HG02840 (cell line): ENCODE results near the gene COMTD1.
"Not testable (repeated sequence)": the region's sequence is repeated elsewhere in the genome, so short reads cannot be mapped to it uniquely, and the experiment has no call there.

ENCODE experiments used
- ATAC-seq: cut with Tn5 transposase; IDR thresholded peaks from one replicate; pipeline ENCODE4 v1.9.1; 2021; ENCODE audit warnings: mild to moderate bottlenecking, moderate library complexity, moderate number of reproducible peaks; ENCODE audit not compliant: unreplicated experiment, low FRiP score

Gene COMTD1

GRCh38 chr10:75199949-75200348, 35.8 kb downstream of the COMTD1 start:
- ATAC-seq = not testable (repeated sequence)

DNA sequence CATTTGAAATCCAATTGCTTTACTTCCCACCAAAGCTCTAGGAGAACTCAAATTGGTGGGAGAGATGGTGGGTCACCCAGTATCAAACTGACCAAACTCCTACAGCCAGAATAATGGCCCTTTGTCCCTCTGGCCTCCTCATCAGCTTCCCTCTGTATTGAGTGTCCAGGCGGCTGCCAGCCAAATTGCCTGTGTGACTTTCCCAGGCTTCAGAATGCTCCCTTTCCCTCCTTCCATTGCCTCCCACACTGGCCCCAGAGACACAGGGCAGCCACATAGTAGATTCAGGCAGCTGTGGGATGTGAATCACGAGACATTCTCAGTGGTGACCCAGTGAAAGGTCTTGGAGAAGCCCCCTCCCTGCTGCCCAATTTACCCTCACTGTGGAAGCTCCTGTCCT, 37.9 kb downstream of the COMTD1 start:
- ATAC-seq = no peak

GRCh38 chr10:75197066-75197465, 38.7 kb downstream of the COMTD1 start:
- ATAC-seq = no peak

DNA sequence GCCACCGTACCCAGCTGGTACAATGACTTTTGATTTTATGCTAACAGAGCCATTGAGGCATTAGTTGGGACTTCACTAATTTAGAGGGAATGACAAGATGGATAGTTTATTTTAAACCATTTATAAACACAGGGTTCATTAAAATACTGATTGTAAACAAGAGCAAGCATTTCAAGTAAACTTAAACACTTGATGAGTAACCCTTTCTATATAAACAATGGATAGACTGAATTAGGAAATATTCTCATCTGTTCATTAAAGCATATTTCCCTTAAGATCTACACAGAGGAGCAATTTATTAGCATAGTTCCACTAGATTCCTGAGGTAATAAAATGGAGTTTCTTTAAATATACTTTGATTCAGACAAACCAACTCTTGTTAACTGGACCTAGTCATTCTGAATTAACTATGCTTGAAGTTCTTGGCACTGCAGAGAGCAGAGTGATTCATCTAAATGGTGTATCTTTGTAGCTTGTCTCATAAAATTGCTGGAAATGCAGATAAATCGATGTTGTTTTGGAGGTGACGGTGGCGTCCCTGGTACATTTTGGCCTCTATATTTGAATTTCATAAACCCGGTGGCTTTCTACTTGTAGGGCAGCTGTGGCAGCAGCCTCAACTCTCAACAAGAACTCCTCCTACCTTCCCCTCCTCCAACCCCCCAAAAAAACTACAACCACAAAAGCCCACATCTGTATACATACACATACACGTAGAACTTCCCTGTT, 40.6 kb downstream of the COMTD1 start:
- ATAC-seq = no peak

DNA sequence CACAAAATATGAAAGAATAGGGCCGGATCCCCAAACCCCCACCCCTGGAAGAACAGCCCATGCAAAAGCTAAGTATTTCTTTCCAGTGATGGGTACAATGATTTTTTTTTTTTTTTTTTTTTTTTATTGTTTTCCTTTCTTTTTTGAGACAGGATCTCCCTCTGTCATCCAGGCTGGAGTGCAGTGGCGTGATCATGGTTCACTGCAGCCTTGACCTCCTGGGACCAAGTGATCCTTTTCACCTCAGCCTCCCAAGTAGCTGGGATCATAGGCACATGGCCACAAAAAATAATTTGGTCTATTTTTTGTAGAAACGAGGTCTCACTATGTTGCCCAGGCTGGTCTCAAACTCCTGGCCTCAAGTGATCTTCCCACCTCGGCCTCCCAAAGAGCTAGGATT, 41.1 kb downstream of the COMTD1 start:
- not testable (repeated sequence) for ATAC-seq

GRCh38 chr10:75191821-75192568, 43.8 kb downstream of the COMTD1 start:
- ATAC-seq = no peak

DNA sequence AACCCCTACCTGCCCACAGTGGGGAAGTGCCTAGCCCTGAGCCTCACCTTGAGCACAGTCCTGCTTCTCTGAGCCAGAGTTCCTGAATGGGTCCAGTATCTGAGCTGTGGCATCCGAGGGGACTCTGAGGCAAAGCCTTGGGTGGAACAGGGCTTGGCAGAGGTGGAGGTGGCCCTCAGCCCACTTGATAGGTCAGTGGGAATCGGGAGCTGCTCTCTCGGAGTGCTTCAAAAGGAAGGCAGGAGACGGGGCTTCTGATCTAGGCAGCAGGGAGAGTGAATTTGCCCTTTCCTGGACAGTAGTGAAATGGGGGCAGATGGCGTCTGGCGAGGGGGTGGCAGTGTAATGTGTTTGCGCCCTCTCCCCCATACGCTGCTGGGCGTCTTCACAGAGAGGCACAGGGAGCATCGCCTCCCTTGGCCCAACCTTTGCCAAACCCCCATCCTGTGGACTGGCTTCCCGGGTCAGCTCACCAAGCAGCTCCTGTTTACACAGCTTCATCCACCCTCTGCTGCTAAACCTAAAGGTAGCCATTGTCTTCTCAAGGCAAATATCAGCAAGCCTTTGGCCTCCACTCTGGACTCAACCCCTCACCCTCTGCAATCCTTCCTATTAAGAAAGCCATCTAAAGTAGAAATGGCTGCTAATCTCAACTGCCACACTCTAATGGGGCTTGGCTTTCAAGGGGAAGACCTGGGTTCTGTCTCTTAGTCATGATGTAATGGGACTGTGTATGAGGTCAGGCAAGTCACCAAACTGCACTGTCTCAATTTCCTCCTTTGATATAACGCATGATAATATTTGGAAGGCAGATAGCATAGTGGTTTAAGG, 46.3 kb downstream of the COMTD1 start:
- ATAC-seq = no peak

DNA sequence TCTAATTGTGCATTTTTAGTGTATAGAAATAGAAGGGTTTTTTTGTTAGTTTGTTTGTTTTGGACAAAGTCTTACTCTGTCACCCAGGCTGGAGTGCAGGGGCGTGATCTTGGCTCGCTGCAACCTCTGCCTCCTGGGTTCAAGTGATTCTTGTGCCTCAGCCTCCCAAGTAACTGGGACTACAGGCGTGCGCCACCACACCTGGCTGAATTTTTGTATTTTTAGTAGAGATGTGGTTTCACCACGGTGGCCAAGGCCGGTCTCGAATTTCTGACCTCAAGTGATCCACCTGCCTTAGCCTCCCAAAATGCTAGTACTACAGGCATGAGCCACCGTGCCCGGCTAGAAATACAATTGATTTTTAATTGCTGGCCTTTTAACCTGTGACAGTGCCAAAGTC, 47.2 kb downstream of the COMTD1 start:
- not testable (repeated sequence) for ATAC-seq

DNA sequence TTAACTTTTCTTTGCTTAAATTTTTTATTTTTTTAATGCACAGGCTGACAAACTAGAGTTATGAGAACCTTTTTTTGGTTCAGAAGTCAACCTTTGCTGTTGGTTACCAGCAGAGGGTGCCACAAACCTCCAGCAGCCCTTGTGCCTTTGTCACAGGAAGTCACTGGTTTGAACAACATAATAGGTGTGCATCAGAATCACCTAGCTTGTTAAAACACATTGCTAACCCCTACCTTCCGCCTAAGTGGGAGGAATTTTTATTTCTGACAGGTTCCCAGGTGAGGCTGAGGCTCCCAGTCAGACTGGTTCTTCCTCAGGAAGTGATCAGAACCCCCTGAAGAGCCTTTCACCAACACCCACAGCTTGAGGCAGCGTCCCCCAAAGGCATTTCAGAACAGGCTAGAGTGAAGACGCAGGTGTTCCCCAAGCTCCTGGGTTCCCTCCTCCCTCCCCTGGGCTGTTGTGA, 47.8 kb downstream of the COMTD1 start:
- no peak for ATAC-seq

DNA sequence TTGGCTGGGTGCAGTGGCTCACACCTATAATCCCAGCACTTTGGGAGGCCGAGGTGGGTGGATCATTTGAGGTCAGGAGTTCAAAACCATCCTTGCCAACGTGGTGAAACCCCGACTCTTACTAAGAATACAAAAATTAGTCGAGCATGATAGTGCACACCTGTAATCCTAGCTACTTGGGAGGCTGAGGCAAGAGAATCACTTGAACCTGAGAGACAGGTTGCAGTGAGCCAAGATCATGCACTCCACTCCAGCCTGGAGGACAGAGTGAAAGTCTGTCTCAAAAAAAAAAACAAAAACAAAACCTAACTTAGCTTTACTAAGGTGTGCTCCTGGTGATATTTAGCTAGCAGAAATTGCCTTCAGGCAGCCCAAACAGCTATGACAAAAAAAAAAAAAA, 49.4 kb downstream of the COMTD1 start:
- ATAC-seq = no peak
